HEK293T (cell line): ENCODE measurements around the gene QPCT.
"Not testable (repeated sequence)": the region's sequence is repeated elsewhere in the genome, so short reads cannot be mapped to it uniquely, and the experiment has no call there.

ENCODE experiments used
- CTCF ChIA-PET: fragments of 350-600 bp; formaldehyde crosslinking; extraction: SDS; loops from one replicate; lab custom pipeline; 2021; ENCODE audit warnings: antibody characterized with exemption, inconsistent platforms; lab: Yijun Ruan, JAX
- POLR2A ChIA-PET: fragments of 350-600 bp; formaldehyde crosslinking; extraction: SDS; loops from one replicate; lab custom pipeline; 2020; ENCODE audit warnings: antibody characterized with exemption, inconsistent platforms; lab: Yijun Ruan, JAX
- DNase-seq: peaks from one replicate; pipeline ENCODE4 v3.0.0; 2012; ENCODE audit warnings: mixed read lengths; ENCODE audit errors: extremely low spot score
- ARNT ChIP-seq: fragments of 450-650 bp; IDR thresholded peaks from 2 replicates; pipeline ENCODE4 v1.6.1; 2017; ENCODE audit warnings: mild to moderate bottlenecking
- BHLHE40 ChIP-seq: fragments of 450-650 bp; IDR thresholded peaks from 2 replicates; pipeline ENCODE4 v1.6.1; 2016; ENCODE audit warnings: mild to moderate bottlenecking, moderate library complexity, borderline replicate concordance
- CTBP1 ChIP-seq: fragments of 450-650 bp; IDR thresholded peaks from 2 replicates; pipeline ENCODE4 v1.6.1; 2016; ENCODE audit warnings: borderline replicate concordance
- ELF4 ChIP-seq: fragments of 450-650 bp; IDR thresholded peaks from 2 replicates; pipeline ENCODE4 v1.6.1; 2017; ENCODE audit warnings: antibody characterized with exemption
- FOXA1 ChIP-seq: fragments of 450-650 bp; IDR thresholded peaks from 2 replicates; pipeline ENCODE4 v1.6.1; 2016; ENCODE audit warnings: mild to moderate bottlenecking
- FOXK2 ChIP-seq: fragments of 450-650 bp; IDR thresholded peaks from 2 replicates; pipeline ENCODE4 v1.6.1; 2016; ENCODE audit warnings: mild to moderate bottlenecking
- FOXM1 ChIP-seq: fragments of 450-650 bp; IDR thresholded peaks from 2 replicates; pipeline ENCODE4 v1.6.1; 2017; ENCODE audit warnings: mild to moderate bottlenecking, borderline replicate concordance
- HDGF ChIP-seq: fragments of 450-650 bp; IDR thresholded peaks from 2 replicates; pipeline ENCODE4 v1.6.1; 2017; ENCODE audit warnings: antibody characterized with exemption, borderline replicate concordance
- L3MBTL2 ChIP-seq: fragments of 450-650 bp; conservative IDR thresholded peaks from 2 replicates; pipeline ENCODE4 v1.6.1; 2016; ENCODE audit warnings: mild to moderate bottlenecking
- LEF1 ChIP-seq: fragments of 450-650 bp; IDR thresholded peaks from 2 replicates; pipeline ENCODE4 v1.6.1; 2017; ENCODE audit warnings: mild to moderate bottlenecking, borderline replicate concordance
- NFRKB ChIP-seq: fragments of 450-650 bp; IDR thresholded peaks from 2 replicates; pipeline ENCODE4 v1.6.1; 2016; ENCODE audit warnings: mild to moderate bottlenecking, moderate library complexity
- PKNOX1 ChIP-seq: fragments of 450-650 bp; IDR thresholded peaks from 2 replicates; pipeline ENCODE4 v1.6.1; 2016
- SP1 ChIP-seq: fragments of 450-650 bp; IDR thresholded peaks from 2 replicates; pipeline ENCODE4 v1.6.1; 2017
- SUZ12 ChIP-seq: fragments of 450-650 bp; IDR thresholded peaks from 2 replicates; pipeline ENCODE4 v1.6.1; 2016; ENCODE audit warnings: mild to moderate bottlenecking
- TARDBP ChIP-seq: fragments of 450-650 bp; IDR thresholded peaks from 2 replicates; pipeline ENCODE4 v1.6.1; 2016
- ZNF384 ChIP-seq: fragments of 450-650 bp; IDR thresholded peaks from 2 replicates; pipeline ENCODE4 v1.6.1; 2016

QPCT gene

DNA sequence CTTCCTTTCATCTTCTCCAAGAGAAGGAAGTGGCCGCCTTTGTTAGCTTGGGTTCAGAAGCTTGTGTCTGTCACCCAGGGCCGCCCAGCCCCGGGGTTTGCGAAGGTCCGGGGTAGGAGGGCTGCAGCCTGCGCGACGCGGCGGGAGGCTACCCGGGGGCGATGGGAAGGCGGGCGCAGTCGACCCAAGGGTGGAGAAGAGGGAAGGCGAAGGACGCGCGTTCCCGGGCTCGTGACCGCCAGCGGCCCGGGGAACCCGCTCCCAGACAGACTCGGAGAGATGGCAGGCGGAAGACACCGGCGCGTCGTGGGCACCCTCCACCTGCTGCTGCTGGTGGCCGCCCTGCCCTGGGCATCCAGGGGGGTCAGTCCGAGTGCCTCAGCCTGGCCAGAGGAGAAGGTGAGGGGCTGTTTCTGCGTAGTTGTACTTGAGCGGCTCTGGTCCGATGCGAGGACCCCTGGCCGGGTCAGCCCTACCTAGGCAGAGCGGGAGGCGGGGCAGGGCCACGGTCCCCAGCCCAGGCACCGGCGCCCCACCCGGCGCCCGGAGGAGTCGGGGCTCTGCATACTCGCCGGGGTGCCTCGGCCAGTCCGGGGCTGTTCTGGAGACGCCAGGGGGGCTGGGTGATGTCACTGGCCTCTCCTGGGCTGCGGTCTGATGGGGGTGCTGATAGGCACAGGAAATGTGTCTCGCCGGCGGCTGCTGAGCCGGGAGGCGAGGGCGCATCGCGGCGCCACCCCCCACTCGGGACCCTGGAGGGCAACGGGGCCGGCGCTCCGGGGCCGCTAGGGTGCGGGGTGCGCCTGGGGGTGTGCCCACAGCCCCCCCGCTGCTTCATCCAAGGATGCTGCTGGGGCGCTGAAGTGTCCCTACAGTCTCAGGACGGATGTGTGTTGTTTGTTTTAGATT, at the start of gene QPCT:
TSS of gene QPCT (plus strand) at position 178 of the 909 bp plus-strand sequence. CDS start at position 280, 102 bp downstream.
- peak; percentile 63 for DNase-seq
- ChIA-PET CTCF (no interaction called here), POLR2A (interaction anchor here (1.2 kb wide), 1 partner anchor 31 kb away, joined by 4 read pairs; no protein-coding TSS in a partner anchor)
- TF ChIP-seq SP1 = no peak
- TF ChIP-seq L3MBTL2 = peak; percentile 69; the same call in 1 of the 2 replicates

- POLR2A ChIA-PET = not testable (repeated sequence)
Observed at GRCh38 chr2:37294858-37295257, 49.6 kb upstream of the QPCT start.

GRCh38 chr2:37295469-37296073, 48.9 kb upstream of the QPCT start:
- no peak for DNase-seq
- peak; percentile 54; the same call in 1 of the 2 replicates for TF ChIP-seq CTBP1
- TF ChIP-seq NFRKB = no peak
- no peak for TF ChIP-seq LEF1
- TF ChIP-seq BHLHE40 = no peak
- no peak for TF ChIP-seq TARDBP
- TF ChIP-seq PKNOX1 = peak; percentile 77
- TF ChIP-seq L3MBTL2 = no peak
- ChIA-PET POLR2A (no interaction called here), CTCF (no interaction called here)

More at GRCh38 chr2:37294858-37295257, 49.6 kb upstream of the QPCT start:
- CTCF ChIA-PET, DNase-seq: not testable (repeated sequence)

- TF ChIP-seq TARDBP (no peak), NFRKB (no peak), L3MBTL2 (no peak), BHLHE40 (no peak)
- DNase-seq = no peak
- ChIA-PET POLR2A (no interaction called here), CTCF (interaction anchor here (0.7 kb wide), 1 partner anchor 447 kb away, joined by 3 read pairs; no protein-coding TSS in a partner anchor)
Observed at GRCh38 chr2:37297632-37298031, 46.8 kb upstream of the QPCT start.

- CTCF ChIA-PET = no interaction called here
- POLR2A ChIA-PET = no interaction called here
- no peak for DNase-seq
- TF ChIP-seq ELF4 (no peak), SP1 (no peak), HDGF (no peak), FOXM1 (no peak), SUZ12 (no peak), LEF1 (no peak), CTBP1 (no peak), ARNT (no peak), FOXK2 (no peak), PKNOX1 (no peak), L3MBTL2 (no peak), ZNF384 (no peak), TARDBP (no peak)
Observed at GRCh38 chr2:37300146-37300545, 44.3 kb upstream of the QPCT start.

DNA sequence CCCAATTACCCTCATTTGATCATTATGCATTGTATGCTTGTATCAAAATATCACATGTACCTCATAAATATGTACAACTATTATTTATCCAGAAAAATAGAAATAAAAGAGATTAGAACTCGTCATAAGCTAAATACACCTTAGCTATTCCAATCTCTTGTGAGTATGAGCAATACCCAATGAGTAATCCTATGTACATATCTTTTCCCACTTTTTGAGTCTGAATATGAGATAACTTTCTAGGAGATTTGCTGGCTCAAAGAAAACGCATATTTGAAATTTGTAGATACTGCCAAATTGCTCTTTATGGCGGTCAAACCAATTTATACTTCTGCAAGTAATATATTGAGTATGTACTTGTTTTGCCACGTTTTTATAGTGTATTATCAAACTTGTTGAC, 43.9 kb upstream of the QPCT start:
- DNase-seq = no peak
- TF ChIP-seq SP1 (no peak), NFRKB (no peak), HDGF (no peak), ELF4 (no peak)
- CTCF ChIA-PET = no interaction called here
- POLR2A ChIA-PET = no interaction called here

- POLR2A ChIA-PET = interaction anchor here (1.0 kb wide), 1 partner anchor 24 kb away, joined by 3 read pairs; no protein-coding TSS in a partner anchor
- no peak for DNase-seq
Observed at GRCh38 chr2:37301408-37301807, 43.0 kb upstream of the QPCT start.

More at GRCh38 chr2:37301408-37301807, 43.0 kb upstream of the QPCT start:
- no peak for TF ChIP-seq FOXK2
- TF ChIP-seq NFRKB = no peak
- no peak for TF ChIP-seq L3MBTL2
- no peak for TF ChIP-seq BHLHE40
- TF ChIP-seq SP1 = no peak
- no peak for TF ChIP-seq HDGF
- TF ChIP-seq ZNF384 = no peak
- no peak for TF ChIP-seq LEF1
- no peak for TF ChIP-seq FOXM1
- TF ChIP-seq PKNOX1 = no peak
- no peak for TF ChIP-seq CTBP1
- no peak for TF ChIP-seq TARDBP
- TF ChIP-seq ELF4 = no peak
- no peak for TF ChIP-seq FOXA1
- TF ChIP-seq ARNT = no peak
- no peak for TF ChIP-seq SUZ12
- CTCF ChIA-PET = no interaction called here
